Measurements from ENCODE around the gene NEU4. TPM values are rescaled to one million over a fixed set of nuclear protein-coding genes. Genes with fewer than 3 reads are reported as not detected.

Gene NEU4
- total and polyA plus RNA-seq, 9 of the 15 experiments (the other 6 are each of a cell fraction or from before 2014, with no cell fraction given): 0.01 to 0.40 TPM; not detected in 7

GRCh38 chr2:241808051-241808720 is 807 bp upstream of the NEU4 start:
- Histone ChIP-seq H3K79me2 (ENCODE audit: control insufficient read depth, insufficient read depth, low read length) (peaks cover 3% of the 10 kb centered on the region; the same call in 1 of the 3 replicates), H3K36me3 (ENCODE audit: control insufficient read depth, insufficient read depth, low read length) (no peaks in the 10 kb centered on the region), H3K4me2 (ENCODE audit: insufficient read depth, low read length) (no peak overlapping the region), H4K20me1 (replicated peaks; ENCODE audit: control insufficient read depth, insufficient read depth, low read length) (no peaks in the 10 kb centered on the region), H3K27me3 (ENCODE audit: control insufficient read depth in 2 of 2, insufficient read depth in 2 of 2, low read length in 2 of 2) (no peaks in the 10 kb centered on the region), H3K9ac (ENCODE audit: insufficient read depth in 1 of 2, low read depth in 2 of 2, low read length in 2 of 2) (peak overlapping the region in 1 of 2 experiments; percentile 13; a peak in 1 of 4 replicates), H3K4me3 (no peak overlapping the region), H3K9me1 (ENCODE audit: control insufficient read depth, insufficient read depth, low read length) (no peaks in the 10 kb centered on the region), H3K9me3 (replicated peaks; ENCODE audit: control insufficient read depth, insufficient read depth, low read depth, low read length) (no peaks in the 10 kb centered on the region; the same call in 1 of the 2 replicates), H3K4me1 (replicated peaks in 1 of 2; ENCODE audit: control insufficient read depth in 2 of 2, insufficient read depth in 2 of 2, low read length in 2 of 2) (peaks cover 14 to 51% of the 10 kb centered on the region in 2 experiments), H3K27ac (ENCODE audit: extremely low read depth, low read depth, low read length) (peak overlapping the region; percentile 35; the same call in 1 of the 3 replicates), H2AFZ (ENCODE audit: low read depth, low read length) (no peak overlapping the region)
- ATAC-seq: no peak; the same call in 2 of the 3 replicates
- ChIA-PET CTCF (ENCODE audit: low intra/inter-chr PET ratio) (no interaction called here), POLR2A (interaction anchor here (0.7 kb wide), 1 partner anchor 45 kb away, joined by 3 read pairs; no protein-coding TSS in a partner anchor)
- BruUV-seq (replicated peaks): no TSS peak
- DNase-seq (ENCODE audit: extremely low read depth in 1 of 4, low spot score in 3 of 4): peak in 1 of 4 experiments; percentile 15
- 55% methylated on average over 9 of the region's 17 CpGs for WGBS (ENCODE audit: insufficient coverage, low coverage, missing lambda C conversion rate)
- intact Hi-C loops (cut with micrococcal nuclease): no loop called here
- FAIRE-seq: no peak
- in situ Hi-C loops (cut with MboI): no loop called here
- TF ChIP-seq GTF3C2 (IDR thresholded peaks at IDR 0.05; ENCODE audit: borderline replicate concordance, extremely low read depth, insufficient read length): no peak
- no peak for TF ChIP-seq ZNF717 (CRISPR knock-in tag; IDR thresholded peaks at IDR 0.05)
- no peak for TF ChIP-seq MGA (IDR thresholded peaks at IDR 0.05)
- no peak for TF ChIP-seq NRF1 (conservative IDR thresholded peaks at IDR 0.05 in 1 of 2, IDR thresholded peaks at IDR 0.05 in 1 of 2)
- TF ChIP-seq KDM4B (IDR thresholded peaks at IDR 0.05; ENCODE audit: borderline replicate concordance in 2 of 2, low read depth in 1 of 2): no peak
- TF ChIP-seq ZFPM2 (CRISPR knock-in tag; IDR thresholded peaks at IDR 0.05): no peak
- no peak for TF ChIP-seq NR1H2 (CRISPR knock-in tag; IDR thresholded peaks at IDR 0.05)

Measured in K562 (cell line).